Keratinocyte (primary cell): ENCODE results near the gene IFT88. TPM values are rescaled to one million over a fixed set of nuclear protein-coding genes. Genes with fewer than 3 reads are reported as not detected.

ENCODE experiments used
- DNase-seq: peaks from one replicate; pipeline ENCODE4 v3.0.0-alpha.2; 2011; ENCODE audit warnings: low read depth, missing footprints, low spot score
- FAIRE-seq: peaks from 2 replicates; lab custom pipeline; 2011; peaks lifted over from hg19 to GRCh38; lab: Jason Lieb, UNC
- H2AFZ ChIP-seq: 2 replicates; pipeline ENCODE4 v1.6.0; 2012; ENCODE audit warnings: low read length, control low read depth, inconsistent platforms; ENCODE audit not compliant: control insufficient read depth
- H3K27ac ChIP-seq: 2 replicates; pipeline ENCODE4 v1.5.1; 2011; ENCODE audit warnings: low read length; ENCODE audit not compliant: control insufficient read depth, insufficient read depth
- H3K27me3 ChIP-seq: 3 replicates; pipeline ENCODE4 v1.6.0; 2011; ENCODE audit warnings: low read length; ENCODE audit not compliant: control insufficient read depth, insufficient read depth; ENCODE audit errors: extremely low read depth
- H3K36me3 ChIP-seq, 2 experiments: 2 replicates in 1 of 2; 3 replicates in 1 of 2; pipeline ENCODE4 v1.5.1; 2011; ENCODE audit warnings: low read length in 2 of 2, mild to moderate bottlenecking in 1 of 2; ENCODE audit not compliant: control insufficient read depth in 2 of 2, insufficient read depth in 2 of 2; ENCODE audit errors: extremely low read depth in 1 of 2
- H3K4me1 ChIP-seq: 3 replicates; pipeline ENCODE4 v1.5.1; 2011; ENCODE audit warnings: low read length; ENCODE audit not compliant: control insufficient read depth, insufficient read depth; ENCODE audit errors: extremely low read depth
- H3K4me2 ChIP-seq: 3 replicates; pipeline ENCODE4 v1.6.0; 2011; ENCODE audit warnings: low read depth, low read length; ENCODE audit not compliant: control insufficient read depth, insufficient read depth; ENCODE audit errors: extremely low read depth
- H3K4me3 ChIP-seq, 3 experiments: fragments of 200-600 bp in 1 of 3; sonication (generic) in 1 of 3; 2 replicates in 2 of 3; 3 replicates in 1 of 3; pipeline ENCODE4 v1.5.1; 2011 to 2016; ENCODE audit warnings: low read length in 3 of 3, mild to moderate bottlenecking in 3 of 3, control low read depth in 2 of 3, inconsistent platforms in 1 of 3, low read depth in 1 of 3, mixed read lengths in 1 of 3, mixed run types in 1 of 3, moderate library complexity in 1 of 3; ENCODE audit not compliant: control insufficient read depth in 2 of 3, insufficient read depth in 2 of 3; ENCODE audit errors: extremely low read depth in 1 of 3
- H3K79me2 ChIP-seq: 2 replicates; pipeline ENCODE4 v1.6.0; 2012; ENCODE audit warnings: low read length; ENCODE audit not compliant: control insufficient read depth, insufficient read depth
- H3K9ac ChIP-seq: 3 replicates; pipeline ENCODE4 v1.6.0; 2011; ENCODE audit warnings: low read length; ENCODE audit not compliant: control insufficient read depth, insufficient read depth; ENCODE audit errors: extremely low read depth
- H3K9me1 ChIP-seq: 3 replicates; pipeline ENCODE4 v1.6.0; 2011; ENCODE audit warnings: low read length; ENCODE audit not compliant: control insufficient read depth, insufficient read depth; ENCODE audit errors: extremely low read depth
- H3K9me3 ChIP-seq: 2 replicates; pipeline ENCODE4 v1.5.1; 2012; ENCODE audit warnings: low read depth, low read length; ENCODE audit not compliant: control insufficient read depth
- H4K20me1 ChIP-seq: 3 replicates; pipeline ENCODE4 v1.6.0; 2011; ENCODE audit warnings: low read length; ENCODE audit not compliant: control insufficient read depth, insufficient read depth; ENCODE audit errors: extremely low read depth
- EZH2 ChIP-seq: IDR thresholded peaks from one replicate; pipeline ENCODE4 v1.6.1; 2012; ENCODE audit warnings: inconsistent platforms, mild to moderate bottlenecking, low read length, moderate library complexity
- dilution Hi-C: fragments of 300-500 bp; cut with MboI; formaldehyde crosslinking; loops from one replicate; pipeline ENCODE4 v1.7.0; 2020; ENCODE audit warnings: low sequenced_read_pairs; ENCODE audit not compliant: extremely low pct_ligation_motif_present
- polyA plus RNA-seq, 5 experiments: library from polyadenylated mRNA; depleted of rRNA in 3 of 5; stranded (reverse) in 3 of 5; stranded (forward) in 1 of 5; unstranded in 1 of 5; fragments of >200 nt; gene quantifications; 1 replicate in 1 of 5; 2 replicates in 3 of 5; 3 replicates in 1 of 5; pipeline versions ENCODE4 v1.2.1 to v1.2.3, GENCODE V29; 2011 to 2012; ENCODE audit warnings: missing spikeins in 2 of 5, low read depth in 1 of 5, low replicate concordance in 1 of 5
- TF ChIP-seq, protein P1 (sequence below), 3 experiments: IDR thresholded peaks in 1 of 3; conservative IDR thresholded peaks in 1 of 3; optimal IDR thresholded peaks in 1 of 3; 2 replicates in 2 of 3; 3 replicates in 1 of 3; pipeline versions ENCODE3 to v1.5.1; 2011; ENCODE audit warnings: low read length in 3 of 3, mild to moderate bottlenecking in 3 of 3, moderate library complexity in 2 of 3, control low read depth in 1 of 3, inconsistent platforms in 1 of 3; ENCODE audit not compliant: insufficient read depth in 2 of 3; ENCODE audit errors: extremely low read depth in 1 of 3

Gene IFT88
- polyA plus RNA-seq, 1 donor (not counting 4 experiments of a cell fraction or from before 2014, with no cell fraction given) = 9.5 TPM

DNA sequence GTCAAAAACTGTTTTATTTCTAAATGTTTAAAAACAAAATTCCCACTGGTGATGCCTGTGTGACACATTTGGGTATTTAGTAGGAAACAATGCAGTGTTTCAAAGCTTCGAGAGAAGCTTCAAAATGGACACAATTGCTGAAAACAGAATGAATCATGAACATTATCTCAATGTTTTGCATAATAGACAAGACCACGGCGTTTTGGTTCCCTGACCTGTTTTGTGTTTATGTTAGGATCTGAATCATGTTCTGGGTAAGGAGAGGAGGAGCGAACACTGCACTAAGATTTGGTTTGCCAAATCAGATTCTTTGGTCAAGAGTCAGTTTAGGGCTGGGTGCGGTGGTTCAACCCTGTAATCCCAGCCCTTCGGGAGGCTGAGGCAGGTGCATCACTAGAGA is 42.2 kb downstream of the IFT88 start:
- no peaks in the 10 kb centered on the region for H3K9me3 ChIP-seq
- peaks cover 0 to 5% of the 10 kb centered on the region in 2 experiments for H3K36me3 ChIP-seq
- no peak overlapping the region for H3K4me2 ChIP-seq
- H4K20me1 ChIP-seq = no peaks in the 10 kb centered on the region
- dilution Hi-C loops = no loop called here
- H2AFZ ChIP-seq = no peak overlapping the region
- H3K27me3 ChIP-seq = no peaks in the 10 kb centered on the region
- DNase-seq = no peak
- H3K9ac ChIP-seq = no peak overlapping the region
- FAIRE-seq = no peak
- no peak for TF ChIP-seq EZH2
- TF ChIP-seq, protein P1, sequence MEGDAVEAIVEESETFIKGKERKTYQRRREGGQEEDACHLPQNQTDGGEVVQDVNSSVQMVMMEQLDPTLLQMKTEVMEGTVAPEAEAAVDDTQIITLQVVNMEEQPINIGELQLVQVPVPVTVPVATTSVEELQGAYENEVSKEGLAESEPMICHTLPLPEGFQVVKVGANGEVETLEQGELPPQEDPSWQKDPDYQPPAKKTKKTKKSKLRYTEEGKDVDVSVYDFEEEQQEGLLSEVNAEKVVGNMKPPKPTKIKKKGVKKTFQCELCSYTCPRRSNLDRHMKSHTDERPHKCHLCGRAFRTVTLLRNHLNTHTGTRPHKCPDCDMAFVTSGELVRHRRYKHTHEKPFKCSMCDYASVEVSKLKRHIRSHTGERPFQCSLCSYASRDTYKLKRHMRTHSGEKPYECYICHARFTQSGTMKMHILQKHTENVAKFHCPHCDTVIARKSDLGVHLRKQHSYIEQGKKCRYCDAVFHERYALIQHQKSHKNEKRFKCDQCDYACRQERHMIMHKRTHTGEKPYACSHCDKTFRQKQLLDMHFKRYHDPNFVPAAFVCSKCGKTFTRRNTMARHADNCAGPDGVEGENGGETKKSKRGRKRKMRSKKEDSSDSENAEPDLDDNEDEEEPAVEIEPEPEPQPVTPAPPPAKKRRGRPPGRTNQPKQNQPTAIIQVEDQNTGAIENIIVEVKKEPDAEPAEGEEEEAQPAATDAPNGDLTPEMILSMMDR (optimal IDR thresholded peaks at IDR 0.05 in 1 of 3, IDR thresholded peaks at IDR 0.05 in 1 of 3, conservative IDR thresholded peaks at IDR 0.05 in 1 of 3; ENCODE audit: extremely low read depth in 1 of 3, insufficient read depth in 2 of 3, low read length in 3 of 3) = no peak
- H3K4me1 ChIP-seq = no peaks in the 10 kb centered on the region
- H3K4me3 ChIP-seq = no peak overlapping the region
- H3K9me1 ChIP-seq = no peaks in the 10 kb centered on the region
- no peak overlapping the region for H3K27ac ChIP-seq
- H3K79me2 ChIP-seq = no peaks in the 10 kb centered on the region

- no peak for TF ChIP-seq EZH2
- TF ChIP-seq, protein P1 (optimal IDR thresholded peaks at IDR 0.05 in 1 of 3, IDR thresholded peaks at IDR 0.05 in 1 of 3, conservative IDR thresholded peaks at IDR 0.05 in 1 of 3; ENCODE audit: extremely low read depth in 1 of 3, insufficient read depth in 2 of 3, low read length in 3 of 3) = no peak
- H4K20me1 ChIP-seq = no peaks in the 10 kb centered on the region
- DNase-seq (no peak), FAIRE-seq (no peak)
- no peak overlapping the region for H3K4me3 ChIP-seq
- no peaks in the 10 kb centered on the region for H3K79me2 ChIP-seq
- no peaks in the 10 kb centered on the region for H3K4me1 ChIP-seq
- H3K4me2 ChIP-seq = no peak overlapping the region
- H3K27ac ChIP-seq = no peak overlapping the region
- dilution Hi-C loops = no loop called here
- H3K27me3 ChIP-seq = no peaks in the 10 kb centered on the region
- H2AFZ ChIP-seq = no peak overlapping the region
- peaks cover 0 to 3% of the 10 kb centered on the region in 2 experiments for H3K36me3 ChIP-seq
- no peak overlapping the region for H3K9ac ChIP-seq
- no peaks in the 10 kb centered on the region for H3K9me3 ChIP-seq
- no peaks in the 10 kb centered on the region for H3K9me1 ChIP-seq
These were observed 43.0 kb downstream of the IFT88 start for GRCh38 chr13:20610006-20610405.
